OCI-LY7 (cell line): ENCODE data around the gene REXO1. TPM values are rescaled to one million over a fixed set of nuclear protein-coding genes. Genes with fewer than 3 reads are reported as not detected.

Experiments
- BruUV-seq: library from RNA; stranded (reverse); fragments of 400-500 nt; replicated peaks from 2 replicates; lab custom pipeline; 2021; lab: Mats Ljungman, UMichigan
- CTCF ChIA-PET: fragments of 300-600 bp; sonication (Branson Sonifier 250); formaldehyde crosslinking; loops from one replicate; lab custom pipeline; 2022; ENCODE audit warnings: antibody characterized with exemption; ENCODE audit not compliant: unreplicated experiment; lab: Charles Lee
- POLR2A ChIA-PET: fragments of 300-600 bp; sonication (Branson Sonifier 250); formaldehyde crosslinking; loops from one replicate; lab custom pipeline; 2022; ENCODE audit warnings: antibody characterized with exemption; lab: Charles Lee
- DNase-seq: peaks from one replicate; pipeline ENCODE4 v3.0.0-alpha.2; 2015; ENCODE audit warnings: low spot score
- H2AFZ ChIP-seq: fragments of 200-600 bp; sonication (generic), shearing (Covaris generic); 2 replicates; pipeline ENCODE4 v1.6.1; 2014; ENCODE audit warnings: mild to moderate bottlenecking, antibody characterized with exemption, low read length, moderate library complexity
- H3K27ac ChIP-seq: fragments of 200-600 bp; sonication (generic); 2 replicates; pipeline ENCODE4 v1.5.1; 2014; ENCODE audit warnings: mixed run types, low read depth, mild to moderate bottlenecking, moderate library complexity, low read length, inconsistent platforms; ENCODE audit not compliant: poor library complexity, severe bottlenecking
- H3K36me3 ChIP-seq: fragments of 200-600 bp; sonication (generic); 2 replicates; pipeline ENCODE4 v1.6.1; 2014; ENCODE audit warnings: mild to moderate bottlenecking, antibody characterized with exemption, low read length, moderate library complexity, mixed read lengths; ENCODE audit not compliant: insufficient read depth
- H3K4me1 ChIP-seq: fragments of 200-600 bp; sonication (generic); 2 replicates; pipeline ENCODE4 v1.5.1; 2014; ENCODE audit warnings: mild to moderate bottlenecking, low read length; ENCODE audit not compliant: insufficient read depth, poor library complexity, severe bottlenecking
- H3K4me2 ChIP-seq: fragments of 200-600 bp; sonication (generic); 2 replicates; pipeline ENCODE4 v1.6.1; 2014; ENCODE audit warnings: mild to moderate bottlenecking, low read length
- H3K4me3 ChIP-seq: fragments of 200-600 bp; sonication (generic); 2 replicates; pipeline ENCODE4 v1.5.1; 2014; ENCODE audit warnings: mild to moderate bottlenecking, low read depth, low read length; ENCODE audit not compliant: poor library complexity, severe bottlenecking
- H3K79me2 ChIP-seq: fragments of 200-600 bp; sonication (generic); 2 replicates; pipeline ENCODE4 v1.6.1; 2016; ENCODE audit warnings: low read depth, mild to moderate bottlenecking, low read length, moderate library complexity, mixed read lengths; ENCODE audit not compliant: insufficient read depth
- H3K9me2 ChIP-seq: fragments of 200-600 bp; sonication (generic); 2 replicates; pipeline ENCODE4 v1.6.1; 2016; ENCODE audit warnings: mild to moderate bottlenecking, low read length, mixed read lengths; ENCODE audit not compliant: insufficient read depth
- H3K9me3 ChIP-seq: fragments of 200-600 bp; sonication (generic); 2 replicates; pipeline ENCODE4 v1.6.1; 2014; ENCODE audit warnings: mild to moderate bottlenecking, mixed run types, low read length, mixed read lengths
- H4K20me1 ChIP-seq: fragments of 200-600 bp; sonication (generic); 2 replicates; pipeline ENCODE4 v1.6.1; 2014; ENCODE audit warnings: mild to moderate bottlenecking, antibody characterized with exemption, low read length, moderate library complexity, mixed read lengths; ENCODE audit not compliant: insufficient read depth
- CTCF ChIP-seq: fragments of 200-600 bp; sonication (generic); conservative IDR thresholded peaks from 2 replicates; pipeline ENCODE4 v1.5.1; 2014; ENCODE audit warnings: mild to moderate bottlenecking, antibody characterized with exemption, low read length, moderate library complexity, mixed read lengths
- EZH2phosphoT487 ChIP-seq: fragments of 200-600 bp; sonication (generic); IDR thresholded peaks from 2 replicates; pipeline ENCODE4 v1.6.1; 2018; ENCODE audit warnings: low read depth, borderline replicate concordance, mild to moderate bottlenecking, mixed run types, antibody characterized with exemption, low read length, moderate library complexity, mixed read lengths
- intact Hi-C: fragments of 100-400 bp; cut with micrococcal nuclease; formaldehyde crosslinking; loops from one replicate; pipeline ENCODE4 v1.10.0; 2022; ENCODE audit not compliant: unreplicated experiment
- total RNA-seq, 2 experiments: library from RNA; depleted of rRNA in 1 of 2; stranded (reverse); fragments of >200 nt in 1 of 2; shearing (Covaris generic) in 1 of 2; gene quantifications; 2 replicates each; pipeline ENCODE4 v1.2.3, GENCODE V29; 2014 to 2022

Gene REXO1
- total RNA-seq, 2 experiments from 2014 or later = 24.0 to 52.8 TPM

GRCh38 chr19:1836458-1837221 lies 11.6 kb downstream of the REXO1 start:
- CTCF ChIA-PET = interaction anchor here (0.6 kb wide), 1 partner anchor 25 kb away, joined by 3 read pairs; the partner anchor contains the start of gene ATP8B3
- Histone ChIP-seq H3K4me1 (peaks cover 3% of the 10 kb centered on the region), H3K9me2 (no peaks in the 10 kb centered on the region), H3K4me3 (no peak overlapping the region), H3K36me3 (peaks cover 35% of the 10 kb centered on the region; the same call in 1 of the 2 replicates), H3K9me3 (no peaks in the 10 kb centered on the region), H3K79me2 (peaks cover 36% of the 10 kb centered on the region), H2AFZ (no peak overlapping the region), H3K27ac (no peak overlapping the region), H4K20me1 (no peaks in the 10 kb centered on the region; the same call in 1 of the 2 replicates), H3K4me2 (no peak overlapping the region)
- no peak for DNase-seq
- intact Hi-C loops = no loop called here
- POLR2A ChIA-PET = no interaction called here
- no TSS peak for BruUV-seq
- TF ChIP-seq CTCF (no peak), EZH2phosphoT487 (no peak)

DNA sequence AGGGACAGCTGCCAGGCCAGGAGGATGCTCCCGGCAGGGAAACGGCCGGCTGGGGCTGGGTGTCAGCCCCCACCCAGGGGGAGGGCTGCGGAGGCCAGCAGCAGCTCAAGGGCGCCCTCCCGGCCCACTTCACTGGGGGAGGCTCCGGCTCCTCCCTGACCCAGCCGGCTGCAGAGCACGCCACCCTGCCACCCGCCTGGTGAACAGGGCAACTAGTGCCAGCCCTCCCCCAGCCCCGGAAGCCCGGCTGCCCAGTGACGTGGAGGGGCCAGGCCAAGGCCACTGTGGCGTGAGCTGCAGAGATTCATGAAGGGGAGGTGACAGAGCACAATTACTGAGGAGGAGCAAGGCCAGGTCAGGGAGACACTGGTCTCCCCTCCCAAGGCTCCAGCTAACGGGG lies 14.7 kb downstream of the REXO1 start:
- peaks cover 3% of the 10 kb centered on the region for H3K4me1 ChIP-seq
- H3K79me2 ChIP-seq = peaks cover 24% of the 10 kb centered on the region
- TF ChIP-seq EZH2phosphoT487 (no peak), CTCF (no peak)
- no peaks in the 10 kb centered on the region for H3K9me3 ChIP-seq
- no peak overlapping the region for H3K4me2 ChIP-seq
- ChIA-PET CTCF (no interaction called here), POLR2A (no interaction called here)
- no peak overlapping the region for H3K4me3 ChIP-seq
- DNase-seq = no peak
- peaks cover 49% of the 10 kb centered on the region for H3K36me3 ChIP-seq
- BruUV-seq = no TSS peak
- H2AFZ ChIP-seq = no peak overlapping the region
- no peak overlapping the region for H3K27ac ChIP-seq
- no peaks in the 10 kb centered on the region for H3K9me2 ChIP-seq
- intact Hi-C loops = no loop called here
- no peaks in the 10 kb centered on the region; the same call in 1 of the 2 replicates for H4K20me1 ChIP-seq

- Histone ChIP-seq H3K4me3 (no peak overlapping the region), H3K9me3 (no peaks in the 10 kb centered on the region), H3K36me3 (peaks cover 60% of the 10 kb centered on the region), H3K79me2 (peaks cover 15% of the 10 kb centered on the region), H3K4me2 (no peak overlapping the region), H3K4me1 (no peaks in the 10 kb centered on the region), H4K20me1 (no peaks in the 10 kb centered on the region; the same call in 1 of the 2 replicates), H3K27ac (no peak overlapping the region), H3K9me2 (no peaks in the 10 kb centered on the region), H2AFZ (no peak overlapping the region)
- no peak for DNase-seq
- ChIA-PET POLR2A (interaction anchor here (0.6 kb wide), 1 partner anchor 323 kb away, joined by 5 read pairs; no protein-coding TSS in a partner anchor), CTCF (no interaction called here)
- no TSS peak for BruUV-seq
- TF ChIP-seq CTCF (no peak), EZH2phosphoT487 (no peak)
- intact Hi-C loops = no loop called here
Measured at GRCh38 chr19:1832046-1832663, 16.1 kb downstream of the REXO1 start.
